Upper lobe of right lung (tissue), 1 donor: ENCODE results near the gene ENOX1. TPM values are rescaled to one million over a fixed set of nuclear protein-coding genes. Genes with fewer than 3 reads are reported as not detected.

ENCODE experiments used
- total RNA-seq: library from RNA; stranded (reverse); fragmentation: NEBNext Ultra II Directional; extraction: Animal tissue kit (Norgen Biotek cat#: 25700); gene quantifications from one replicate; pipeline ENCODE4 v1.2.1, GENCODE V29; 2021
- donor health status: DM: no; HTN: yes; CAD: no; lungs with severe emphysema.

Gene ENOX1
- total RNA-seq, 1 donor from 2014 or later = 0.69 TPM

Other genes starting within 250 kb of the ENOX1 start
- gene CCDC122, start 92.8 kb upstream of the ENOX1 start, total RNA-seq = 4.9 TPM
- gene LACC1, start 92.9 kb upstream of the ENOX1 start, total RNA-seq = 10.3 TPM